Left ventricle myocardium inferior (tissue), 1 donor: Measurements from ENCODE around the gene PCBP1. TPM values are rescaled to one million over a fixed set of nuclear protein-coding genes. Genes with fewer than 3 reads are reported as not detected.

ENCODE experiments used
- DNase-seq: peaks from one replicate; pipeline ENCODE4 v3.0.0-alpha.2; 2020
- H3K27ac ChIP-seq: fragments of 200-600 bp; replicated peaks from 2 replicates; pipeline ENCODE4 v1.8.0; 2021
- H3K27me3 ChIP-seq: fragments of 200-600 bp; 2 replicates; pipeline ENCODE4 v1.8.0; 2021; ENCODE audit warnings: low read depth
- H3K36me3 ChIP-seq: fragments of 200-600 bp; 2 replicates; pipeline ENCODE4 v1.8.0; 2021
- H3K4me1 ChIP-seq: fragments of 200-600 bp; 2 replicates; pipeline ENCODE4 v1.8.0; 2021
- H3K4me3 ChIP-seq: fragments of 200-600 bp; 2 replicates; pipeline ENCODE4 v1.8.0; 2021; ENCODE audit warnings: mild to moderate bottlenecking, moderate library complexity
- H3K9me3 ChIP-seq: fragments of 200-600 bp; replicated peaks from 2 replicates; pipeline ENCODE4 v1.8.0; 2021
- CTCF ChIP-seq: fragments of 200-600 bp; IDR thresholded peaks from 2 replicates; pipeline ENCODE4 v1.8.0; 2021; ENCODE audit warnings: antibody characterized with exemption, mild to moderate bottlenecking, borderline replicate concordance
- intact Hi-C: fragments of 100-400 bp; cut with micrococcal nuclease; formaldehyde crosslinking; loops from one replicate; pipeline ENCODE4 v1.11.0; 2022
- total RNA-seq: library from RNA; stranded (reverse); fragmentation: NEBNext Ultra II Directional; extraction: Animal tissue kit (Norgen Biotek cat#: 25700); gene quantifications from one replicate; pipeline ENCODE4 v1.2.1, GENCODE V29; 2021
- donor health status: DM: no; HTN: yes; CAD: no; lungs with severe emphysema.

Gene PCBP1
- total RNA-seq, 1 donor from 2014 or later: 205 TPM

DNA sequence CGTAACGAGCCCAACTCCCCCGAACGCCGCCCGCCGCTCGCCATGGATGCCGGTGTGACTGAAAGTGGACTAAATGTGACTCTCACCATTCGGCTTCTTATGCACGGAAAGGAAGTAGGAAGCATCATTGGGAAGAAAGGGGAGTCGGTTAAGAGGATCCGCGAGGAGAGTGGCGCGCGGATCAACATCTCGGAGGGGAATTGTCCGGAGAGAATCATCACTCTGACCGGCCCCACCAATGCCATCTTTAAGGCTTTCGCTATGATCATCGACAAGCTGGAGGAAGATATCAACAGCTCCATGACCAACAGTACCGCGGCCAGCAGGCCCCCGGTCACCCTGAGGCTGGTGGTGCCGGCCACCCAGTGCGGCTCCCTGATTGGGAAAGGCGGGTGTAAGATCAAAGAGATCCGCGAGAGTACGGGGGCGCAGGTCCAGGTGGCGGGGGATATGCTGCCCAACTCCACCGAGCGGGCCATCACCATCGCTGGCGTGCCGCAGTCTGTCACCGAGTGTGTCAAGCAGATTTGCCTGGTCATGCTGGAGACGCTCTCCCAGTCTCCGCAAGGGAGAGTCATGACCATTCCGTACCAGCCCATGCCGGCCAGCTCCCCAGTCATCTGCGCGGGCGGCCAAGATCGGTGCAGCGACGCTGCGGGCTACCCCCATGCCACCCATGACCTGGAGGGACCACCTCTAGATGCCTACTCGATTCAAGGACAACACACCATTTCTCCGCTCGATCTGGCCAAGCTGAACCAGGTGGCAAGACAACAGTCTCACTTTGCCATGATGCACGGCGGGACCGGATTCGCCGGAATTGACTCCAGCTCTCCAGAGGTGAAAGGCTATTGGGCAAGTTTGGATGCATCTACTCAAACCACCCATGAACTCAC, 673 bp downstream of the PCBP1 start:
- peak; percentile 36 for DNase-seq
- H3K36me3 ChIP-seq: peaks cover 33% of the 10 kb centered on the region
- H3K4me3 ChIP-seq: peak overlapping the region; percentile 82
- H3K27ac ChIP-seq: peak overlapping the region; percentile 100
- peaks cover 66% of the 10 kb centered on the region for H3K4me1 ChIP-seq
- TF ChIP-seq CTCF: no peak
- no peaks in the 10 kb centered on the region for H3K27me3 ChIP-seq
- intact Hi-C loops: loop anchor here (5.0 kb wide), 1 partner anchor 49 kb away; no protein-coding TSS in a partner anchor
- no peaks in the 10 kb centered on the region for H3K9me3 ChIP-seq

DNA sequence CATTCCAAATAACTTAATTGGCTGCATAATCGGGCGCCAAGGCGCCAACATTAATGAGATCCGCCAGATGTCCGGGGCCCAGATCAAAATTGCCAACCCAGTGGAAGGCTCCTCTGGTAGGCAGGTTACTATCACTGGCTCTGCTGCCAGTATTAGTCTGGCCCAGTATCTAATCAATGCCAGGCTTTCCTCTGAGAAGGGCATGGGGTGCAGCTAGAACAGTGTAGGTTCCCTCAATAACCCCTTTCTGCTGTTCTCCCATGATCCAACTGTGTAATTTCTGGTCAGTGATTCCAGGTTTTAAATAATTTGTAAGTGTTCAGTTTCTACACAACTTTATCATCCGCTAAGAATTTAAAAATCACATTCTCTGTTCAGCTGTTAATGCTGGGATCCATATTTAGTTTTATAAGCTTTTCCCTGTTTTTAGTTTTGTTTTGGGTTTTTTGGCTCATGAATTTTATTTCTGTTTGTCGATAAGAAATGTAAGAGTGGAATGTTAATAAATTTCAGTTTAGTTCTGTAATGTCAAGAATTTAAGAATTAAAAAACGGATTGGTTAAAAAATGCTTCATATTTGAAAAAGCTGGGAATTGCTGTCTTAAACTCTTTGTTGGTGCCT, 1.4 kb downstream of the PCBP1 start:
- no peak for DNase-seq
- Histone ChIP-seq H3K36me3 (peaks cover 25% of the 10 kb centered on the region), H3K27me3 (no peaks in the 10 kb centered on the region), H3K9me3 (no peaks in the 10 kb centered on the region), H3K4me3 (peak overlapping the region; percentile 82), H3K4me1 (peaks cover 62% of the 10 kb centered on the region), H3K27ac (peak overlapping the region; percentile 100)
- intact Hi-C loops: loop anchor here (5.0 kb wide), 1 partner anchor 49 kb away; no protein-coding TSS in a partner anchor
- no peak for TF ChIP-seq CTCF

- DNase-seq: peak; percentile 22
- H3K4me3 ChIP-seq: peak overlapping the region; percentile 82
- H3K36me3 ChIP-seq: peaks cover 19% of the 10 kb centered on the region
- peaks cover 56% of the 10 kb centered on the region for H3K4me1 ChIP-seq
- intact Hi-C loops: loop anchor here (5.0 kb wide), 1 partner anchor 48 kb away; no protein-coding TSS in a partner anchor
- H3K27ac ChIP-seq: peak overlapping the region; percentile 100
- H3K27me3 ChIP-seq: no peaks in the 10 kb centered on the region
- TF ChIP-seq CTCF: no peak
- no peaks in the 10 kb centered on the region for H3K9me3 ChIP-seq
Observed at GRCh38 chr2:70089220-70089982, 2.1 kb downstream of the PCBP1 start.

DNA sequence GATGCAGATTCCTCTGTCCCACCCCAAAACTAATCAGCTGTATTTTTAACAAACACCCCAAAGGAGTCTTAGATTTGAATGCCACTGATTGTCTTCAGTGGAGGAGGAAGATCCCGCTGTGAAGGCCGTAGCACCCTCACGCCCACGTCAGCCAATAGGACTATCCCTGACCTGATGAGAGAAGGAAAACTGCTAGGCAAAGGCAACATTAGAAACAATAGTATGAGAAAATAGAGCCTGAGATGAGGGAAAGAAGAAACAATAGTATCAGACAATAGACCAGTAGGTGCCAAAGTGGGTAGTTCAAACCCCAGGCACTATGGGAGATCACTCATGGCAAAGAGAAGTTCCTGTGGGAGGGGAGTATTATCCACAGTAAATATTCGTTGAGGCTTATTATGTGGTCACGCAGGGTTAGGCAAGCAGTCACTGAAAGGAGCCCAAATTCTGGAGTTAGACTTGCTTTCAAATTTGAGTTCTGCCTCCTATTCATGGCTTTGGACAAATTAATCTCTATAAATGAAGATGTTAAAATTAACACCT, 2.8 kb downstream of the PCBP1 start:
- Histone ChIP-seq H3K27ac (peak overlapping the region; percentile 100), H3K36me3 (peaks cover 19% of the 10 kb centered on the region), H3K27me3 (no peaks in the 10 kb centered on the region), H3K4me3 (peak overlapping the region; percentile 82), H3K4me1 (peaks cover 56% of the 10 kb centered on the region), H3K9me3 (no peaks in the 10 kb centered on the region)
- no peak for DNase-seq
- intact Hi-C loops: loop anchor here (5.0 kb wide), 1 partner anchor 47 kb away; no protein-coding TSS in a partner anchor
- TF ChIP-seq CTCF: no peak
